ENCODE measurements around the gene TMEM219. TPM values are rescaled to one million over a fixed set of nuclear protein-coding genes. Genes with fewer than 3 reads are reported as not detected.

TMEM219 gene
- total and polyA plus RNA-seq, 4 donors: 56.4 to 210 (median 134) TPM

DNA sequence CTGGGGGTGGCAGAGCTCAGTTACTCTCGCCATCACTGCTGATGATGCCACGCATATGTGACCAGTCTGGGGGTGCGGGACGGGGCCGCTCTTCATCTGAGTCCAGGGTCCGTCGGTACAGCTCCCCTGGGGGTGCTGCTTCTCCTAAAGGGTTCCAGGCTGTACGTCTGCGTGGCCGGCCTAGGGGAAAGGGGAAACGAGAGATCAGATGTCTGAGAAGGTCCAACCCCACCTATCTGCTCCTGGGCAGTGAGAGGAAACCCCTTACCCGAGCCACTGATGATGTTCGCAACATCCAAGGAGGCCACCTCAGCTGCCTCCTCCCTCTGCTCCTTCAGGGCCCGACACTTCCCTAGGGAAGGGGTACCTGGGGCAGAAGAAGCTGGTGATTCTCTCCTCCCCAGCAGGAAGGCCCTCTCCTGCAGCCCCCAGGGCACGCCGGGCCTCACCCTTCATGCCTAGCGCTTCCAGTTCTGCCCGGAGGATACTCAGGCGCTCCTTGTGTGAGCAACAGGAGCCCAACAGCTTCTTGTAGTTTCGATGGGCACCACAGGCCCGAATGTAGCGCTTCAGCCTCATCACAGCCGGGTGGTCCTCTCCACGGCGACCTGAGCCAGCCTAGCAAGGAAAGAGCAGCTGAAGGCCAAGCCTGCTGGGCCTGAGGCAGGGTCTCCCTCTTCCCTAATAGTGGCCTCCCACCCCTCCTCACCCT, 31.5 kb downstream of the TMEM219 start:
- Histone ChIP-seq H3K27me3 (ENCODE audit: control insufficient read depth in 3 of 3, insufficient read depth in 3 of 3, low read length in 2 of 3) (no peaks in the 10 kb centered on the region), H3K4me3 (no peak overlapping the region), H3K9ac (ENCODE audit: insufficient read depth in 1 of 2, low read length in 2 of 2) (no peak overlapping the region), H3K9me3 (ENCODE audit: control insufficient read depth in 4 of 4, insufficient read depth in 3 of 4, low read length in 3 of 4) (no peaks in the 10 kb centered on the region), H3K36me3 (ENCODE audit: control insufficient read depth in 4 of 4, insufficient read depth in 4 of 4, low read length in 4 of 4) (peaks cover 2 to 46% (median 25%) of the 10 kb centered on the region in 4 donors), H3K4me1 (ENCODE audit: control insufficient read depth in 5 of 5, insufficient read depth in 5 of 5, low read length in 5 of 5) (peaks cover 0 to 21% (median 13%) of the 10 kb centered on the region in 5 donors), H3K27ac (ENCODE audit: low read depth in 1 of 2, low read length in 1 of 2) (peak overlapping the region in 1 of 2 donors; percentile 9)
- 88 to 92% methylated on average over 25 of the region's 25 CpGs for WGBS, 2 donors
- ATAC-seq (ENCODE audit: insufficient read depth, low FRiP score) (no peak), DNase-seq (no peak)
- TF ChIP-seq, protein P1, sequence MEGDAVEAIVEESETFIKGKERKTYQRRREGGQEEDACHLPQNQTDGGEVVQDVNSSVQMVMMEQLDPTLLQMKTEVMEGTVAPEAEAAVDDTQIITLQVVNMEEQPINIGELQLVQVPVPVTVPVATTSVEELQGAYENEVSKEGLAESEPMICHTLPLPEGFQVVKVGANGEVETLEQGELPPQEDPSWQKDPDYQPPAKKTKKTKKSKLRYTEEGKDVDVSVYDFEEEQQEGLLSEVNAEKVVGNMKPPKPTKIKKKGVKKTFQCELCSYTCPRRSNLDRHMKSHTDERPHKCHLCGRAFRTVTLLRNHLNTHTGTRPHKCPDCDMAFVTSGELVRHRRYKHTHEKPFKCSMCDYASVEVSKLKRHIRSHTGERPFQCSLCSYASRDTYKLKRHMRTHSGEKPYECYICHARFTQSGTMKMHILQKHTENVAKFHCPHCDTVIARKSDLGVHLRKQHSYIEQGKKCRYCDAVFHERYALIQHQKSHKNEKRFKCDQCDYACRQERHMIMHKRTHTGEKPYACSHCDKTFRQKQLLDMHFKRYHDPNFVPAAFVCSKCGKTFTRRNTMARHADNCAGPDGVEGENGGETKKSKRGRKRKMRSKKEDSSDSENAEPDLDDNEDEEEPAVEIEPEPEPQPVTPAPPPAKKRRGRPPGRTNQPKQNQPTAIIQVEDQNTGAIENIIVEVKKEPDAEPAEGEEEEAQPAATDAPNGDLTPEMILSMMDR (IDR thresholded peaks at IDR 0.05; ENCODE audit: control extremely low read depth, extremely low read depth): no peak

DNA sequence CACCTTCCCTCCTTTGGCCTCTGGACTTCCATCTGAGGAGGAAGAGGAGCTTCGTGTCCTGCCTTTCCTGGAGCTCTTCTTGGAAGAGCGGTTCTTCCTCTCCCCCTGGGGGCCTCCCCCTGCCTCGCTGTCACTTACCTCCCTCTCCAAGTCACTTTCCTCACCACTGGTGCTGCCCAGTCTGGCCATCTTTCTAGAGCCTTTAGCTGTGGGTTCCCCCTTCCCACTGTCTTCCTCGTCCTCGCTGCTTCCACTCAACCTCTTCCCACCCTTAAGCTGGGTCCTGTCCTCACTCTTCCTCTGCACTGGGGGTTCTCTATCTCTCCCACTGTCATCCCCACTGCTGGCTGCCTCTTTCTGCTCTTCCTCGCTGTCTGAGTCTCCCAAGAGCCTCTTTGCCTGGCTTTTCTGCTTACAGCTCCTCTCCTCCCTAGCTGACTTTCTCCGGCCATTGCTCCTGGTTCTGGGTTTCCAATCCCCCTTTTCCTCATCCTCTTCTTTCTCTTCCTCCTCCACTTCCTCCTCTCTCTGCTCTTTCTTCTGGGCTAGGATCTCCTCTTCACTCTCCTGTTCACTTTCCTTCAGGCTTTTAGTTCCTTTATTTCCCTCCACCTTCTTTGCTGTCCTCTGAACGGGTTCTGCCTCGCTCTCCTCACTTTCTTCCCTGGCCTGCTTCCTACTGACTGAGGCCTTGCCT, 32.2 kb downstream of the TMEM219 start:
- Histone ChIP-seq H3K9me3 (ENCODE audit: control insufficient read depth in 4 of 4, insufficient read depth in 3 of 4, low read length in 3 of 4) (no peaks in the 10 kb centered on the region), H3K27ac (ENCODE audit: low read depth in 1 of 2, low read length in 1 of 2) (peak overlapping the region in 1 of 2 donors; percentile 91), H3K4me3 (no peak overlapping the region), H3K27me3 (ENCODE audit: control insufficient read depth in 3 of 3, insufficient read depth in 3 of 3, low read length in 2 of 3) (no peaks in the 10 kb centered on the region), H3K36me3 (ENCODE audit: control insufficient read depth in 4 of 4, insufficient read depth in 4 of 4, low read length in 4 of 4) (peaks cover 2 to 39% (median 21%) of the 10 kb centered on the region in 4 donors), H3K9ac (ENCODE audit: insufficient read depth in 1 of 2, low read length in 2 of 2) (no peak overlapping the region), H3K4me1 (ENCODE audit: control insufficient read depth in 5 of 5, insufficient read depth in 5 of 5, low read length in 5 of 5) (peaks cover 0 to 21% (median 13%) of the 10 kb centered on the region in 5 donors)
- ATAC-seq (ENCODE audit: insufficient read depth, low FRiP score) (no peak), DNase-seq (no peak)
- WGBS, 2 donors: 73 to 84% methylated on average over 9 of the region's 9 CpGs
- TF ChIP-seq, protein P1 (IDR thresholded peaks at IDR 0.05; ENCODE audit: control extremely low read depth, extremely low read depth): no peak

DNA sequence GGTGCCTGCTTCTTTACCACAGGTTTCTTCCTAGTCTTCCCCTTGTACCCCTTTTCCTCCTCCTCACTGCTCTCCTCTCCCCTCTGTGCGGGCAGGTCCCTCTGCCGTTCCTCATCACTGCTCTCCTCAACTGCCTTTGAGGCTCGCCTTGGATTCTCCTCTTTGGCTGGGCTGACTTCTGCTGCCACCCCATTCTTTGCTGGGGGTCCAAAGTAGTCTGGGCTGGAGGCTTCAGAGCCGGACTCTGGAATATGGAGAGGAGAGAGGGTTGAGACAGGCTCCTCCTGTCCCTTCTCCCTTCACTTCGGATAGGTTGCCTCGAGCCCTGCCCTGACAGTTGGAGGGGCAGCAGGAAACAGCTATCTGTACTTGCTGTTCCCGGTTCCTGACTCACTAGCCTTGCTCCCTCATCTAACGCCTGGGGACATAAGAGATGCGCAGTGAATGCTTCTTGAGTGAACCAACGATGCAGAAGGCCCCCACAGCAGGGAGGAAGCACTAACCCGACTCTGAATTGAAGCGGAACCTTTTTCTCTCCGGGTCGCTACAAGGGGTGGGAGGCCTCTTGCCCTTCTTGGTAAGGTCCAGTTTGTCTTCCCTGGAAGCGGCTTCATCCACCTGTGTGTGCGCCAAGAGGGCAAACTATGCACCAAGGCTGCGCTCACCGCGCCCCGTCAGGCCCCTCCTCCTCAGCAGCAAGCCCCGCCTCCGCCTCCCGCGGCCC, 32.9 kb downstream of the TMEM219 start:
- peak overlapping the region; percentile 91 to 95 for H3K27ac ChIP-seq (ENCODE audit: low read depth in 1 of 2, low read length in 1 of 2)

More for the DNA sequence above, 32.9 kb downstream of the TMEM219 start:
- TF ChIP-seq, protein P1 (IDR thresholded peaks at IDR 0.05; ENCODE audit: control extremely low read depth, extremely low read depth): no peak
- Histone ChIP-seq H3K4me3 (peak overlapping the region; percentile 82), H3K27me3 (ENCODE audit: control insufficient read depth in 3 of 3, insufficient read depth in 3 of 3, low read length in 2 of 3) (no peaks in the 10 kb centered on the region), H3K9ac (ENCODE audit: insufficient read depth in 1 of 2, low read length in 2 of 2) (no peak overlapping the region), H3K9me3 (ENCODE audit: control insufficient read depth in 4 of 4, insufficient read depth in 3 of 4, low read length in 3 of 4) (no peaks in the 10 kb centered on the region), H3K4me1 (ENCODE audit: control insufficient read depth in 5 of 5, insufficient read depth in 5 of 5, low read length in 5 of 5) (peaks cover 0 to 21% (median 12%) of the 10 kb centered on the region in 5 donors), H3K36me3 (ENCODE audit: control insufficient read depth in 4 of 4, insufficient read depth in 4 of 4, low read length in 4 of 4) (peaks cover 0 to 34% (median 17%) of the 10 kb centered on the region in 4 donors)
- 10% methylated on average over 23 to 24 of the region's 24 CpGs for WGBS, 2 donors
- peak; percentile 51 for ATAC-seq (ENCODE audit: insufficient read depth, low FRiP score)
- no peak for DNase-seq
